GM12878 (cell line): ENCODE measurements around the gene SKIL. TPM values are rescaled to one million over a fixed set of nuclear protein-coding genes. Genes with fewer than 3 reads are reported as not detected.

ENCODE experiments used
- ATAC-seq: fragments of 200-7000 bp; cut with Tn5 transposase; 3 replicates; pipeline ENCODE4 v1.9.1; 2020; ENCODE audit warnings: mild to moderate bottlenecking, moderate library complexity
- BruUV-seq: library from RNA; stranded (reverse); fragments of 400-500 nt; replicated peaks from 2 replicates; lab custom pipeline; 2021; lab: Mats Ljungman, UMichigan
- CTCF ChIA-PET: fragments of 300-600 bp; sonication (Branson Sonifier 250); formaldehyde crosslinking; extraction: SDS; loops from one replicate; lab custom pipeline; 2021; ENCODE audit warnings: inconsistent platforms; lab: Yijun Ruan, JAX
- POLR2A ChIA-PET: fragments of 350-600 bp; formaldehyde crosslinking; extraction: SDS; loops from one replicate; lab custom pipeline; 2021; ENCODE audit warnings: inconsistent platforms; lab: Charles Lee
- RAD21 ChIA-PET: fragments of 300-600 bp; sonication (Branson Sonifier 250); formaldehyde crosslinking; loops from one replicate; lab custom pipeline; 2023; ENCODE audit warnings: antibody characterized with exemption; ENCODE audit not compliant: unreplicated experiment; lab: Charles Lee
- SMC1A ChIA-PET: fragments of 300-600 bp; sonication (Branson Sonifier 250); formaldehyde crosslinking; loops from one replicate; lab custom pipeline; 2023; ENCODE audit not compliant: unreplicated experiment, uncharacterized antibody; lab: Charles Lee
- DNase-seq: peaks from one replicate; pipeline ENCODE4 v3.0.0-alpha.2; 2011; ENCODE audit warnings: low read depth, low spot score
- FAIRE-seq: peaks from 3 replicates; lab custom pipeline; 2011; peaks lifted over from hg19 to GRCh38; lab: Jason Lieb, UNC
- H2AFZ ChIP-seq: 2 replicates; pipeline ENCODE4 v1.6.0; 2011; ENCODE audit warnings: low read depth, low read length, control low read depth; ENCODE audit not compliant: control insufficient read depth
- H3K27ac ChIP-seq: 2 replicates; pipeline ENCODE4 v1.5.1; 2011; ENCODE audit warnings: control low read depth; ENCODE audit not compliant: control insufficient read depth, insufficient read depth
- H3K27me3 ChIP-seq, 2 experiments: replicated peaks in 1 of 2; 2 replicates each; pipeline versions ENCODE4 v1.6.0 to v1.6.1; 2011; ENCODE audit warnings: low read length in 1 of 2; ENCODE audit not compliant: control insufficient read depth in 2 of 2, insufficient read depth in 2 of 2
- H3K36me3 ChIP-seq, 2 experiments: 2 replicates each; pipeline ENCODE4 v1.5.1; 2011; ENCODE audit warnings: low read length in 1 of 2; ENCODE audit not compliant: control insufficient read depth in 2 of 2, insufficient read depth in 2 of 2
- H3K4me1 ChIP-seq: 2 replicates; pipeline ENCODE4 v1.6.1; 2011; ENCODE audit warnings: mild to moderate bottlenecking, low read length, moderate library complexity, mixed read lengths; ENCODE audit not compliant: control insufficient read depth, insufficient read depth
- H3K4me2 ChIP-seq: 2 replicates; pipeline ENCODE4 v1.6.0; 2011; ENCODE audit warnings: control low read depth; ENCODE audit not compliant: control insufficient read depth, insufficient read depth
- H3K4me3 ChIP-seq: fragments of 200-600 bp; sonication (generic); 2 replicates; pipeline ENCODE4 v1.5.1; 2016
- H3K79me2 ChIP-seq: 2 replicates; pipeline ENCODE4 v1.6.0; 2011; ENCODE audit warnings: low read length; ENCODE audit not compliant: control insufficient read depth, insufficient read depth
- H3K9ac ChIP-seq: 2 replicates; pipeline ENCODE4 v1.8.0; 2011; ENCODE audit warnings: low read length, control low read depth, mixed read lengths; ENCODE audit not compliant: control insufficient read depth, insufficient read depth
- H3K9me3 ChIP-seq: replicated peaks from 3 replicates; pipeline ENCODE4 v1.5.1; 2011; ENCODE audit warnings: mild to moderate bottlenecking, low read length; ENCODE audit not compliant: control insufficient read depth, insufficient read depth
- H4K20me1 ChIP-seq: 2 replicates; pipeline ENCODE4 v1.6.0; 2011; ENCODE audit not compliant: control insufficient read depth, insufficient read depth
- ASH2L ChIP-seq: fragments of 300-600, 200-600 bp; sonication (generic); IDR thresholded peaks from 2 replicates; pipeline ENCODE4 v1.6.1; 2017; ENCODE audit warnings: low read depth, mild to moderate bottlenecking, borderline replicate concordance
- BCL3 ChIP-seq: IDR thresholded peaks from 2 replicates; pipeline ENCODE4 v1.6.1; 2011; ENCODE audit warnings: borderline replicate concordance, low read depth, mild to moderate bottlenecking, moderate library complexity, low read length; ENCODE audit not compliant: insufficient read depth, poor library complexity, severe bottlenecking
- CHD1 ChIP-seq: IDR thresholded peaks from 2 replicates; pipeline ENCODE4 v1.6.1; 2012; ENCODE audit warnings: low read depth, low read length, improper control_type of control experiment
- ETV6 ChIP-seq, 2 experiments: fragments of 450-650 bp in 1 of 2; IDR thresholded peaks in 1 of 2; conservative IDR thresholded peaks in 1 of 2; 2 replicates each; pipeline ENCODE4 v1.6.1; 2014; ENCODE audit warnings: antibody characterized with exemption in 1 of 2, borderline replicate concordance in 1 of 2, low read depth in 1 of 2, mild to moderate bottlenecking in 1 of 2, moderate library complexity in 1 of 2
- GABPA ChIP-seq: IDR thresholded peaks from 2 replicates; pipeline ENCODE4 v1.6.1; 2014; ENCODE audit warnings: antibody characterized with exemption, low read depth, mild to moderate bottlenecking, inconsistent platforms
- GATAD2B ChIP-seq: fragments of 450-650 bp; conservative IDR thresholded peaks from 2 replicates; pipeline ENCODE4 v1.6.1; 2017; ENCODE audit warnings: low read depth, mild to moderate bottlenecking, moderate library complexity
- HDAC6 ChIP-seq: fragments of 200-600 bp; sonication (generic); IDR thresholded peaks from one replicate; pipeline ENCODE4 v1.8.0; 2017; ENCODE audit warnings: antibody characterized with exemption; ENCODE audit not compliant: unreplicated experiment
- JUNB ChIP-seq: IDR thresholded peaks from 2 replicates; pipeline ENCODE4 v1.6.1; 2016; ENCODE audit warnings: antibody characterized with exemption, mild to moderate bottlenecking
- KDM1A ChIP-seq: fragments of 200-600 bp; sonication (generic); IDR thresholded peaks from 2 replicates; pipeline ENCODE4 v1.6.1; 2016; ENCODE audit warnings: borderline replicate concordance
- NFYA ChIP-seq: IDR thresholded peaks from 2 replicates; pipeline ENCODE4 v1.6.1; 2011; ENCODE audit warnings: low read depth, mild to moderate bottlenecking, low read length, improper control_type of control experiment, borderline replicate concordance
- POU2F2 ChIP-seq: IDR thresholded peaks from 3 replicates; pipeline ENCODE4 v1.6.1; 2011; ENCODE audit warnings: low read depth, mild to moderate bottlenecking, low read length, borderline replicate concordance
- RAD21 ChIP-seq: IDR thresholded peaks from 2 replicates; pipeline ENCODE4 v1.6.1; 2011; ENCODE audit warnings: mild to moderate bottlenecking, low read depth, low read length, moderate library complexity; ENCODE audit not compliant: insufficient read depth
- RAD51 ChIP-seq: fragments of 450-650 bp; IDR thresholded peaks from 2 replicates; pipeline ENCODE4 v1.6.1; 2016; ENCODE audit warnings: moderate library complexity, mild to moderate bottlenecking, inconsistent platforms
- ZNF217 ChIP-seq: fragments of 450-650 bp; IDR thresholded peaks from 2 replicates; pipeline ENCODE4 v1.6.1; 2017; ENCODE audit warnings: antibody characterized with exemption, mild to moderate bottlenecking
- ZNF24 ChIP-seq: fragments of 450-650 bp; IDR thresholded peaks from 2 replicates; pipeline ENCODE4 v1.6.1; 2017; ENCODE audit warnings: antibody characterized with exemption, mild to moderate bottlenecking
- ZNF622 ChIP-seq: fragments of 450-650 bp; IDR thresholded peaks from 2 replicates; pipeline ENCODE4 v1.6.1; 2017; ENCODE audit warnings: mild to moderate bottlenecking, inconsistent platforms
- WGBS: methylation state at CpG from one replicate; pipeline ENCODE4 v1.1.6; 2016; ENCODE audit warnings: low lambda C conversion rate; ENCODE audit not compliant: insufficient replicate concordance, insufficient coverage; ENCODE audit errors: missing lambda C conversion rate; 5-methylcytosine and 5-hydroxymethylcytosine counted together
- in situ Hi-C: fragments of 300-500 bp; cut with MboI; formaldehyde crosslinking; loops from 9 replicates; pipeline ENCODE4 v1.14.3; 2018; ENCODE audit warnings: mixed read lengths
- intact Hi-C: fragments of 100-400 bp; cut with micrococcal nuclease; formaldehyde crosslinking; loops from one replicate; pipeline ENCODE4 v1.14.2; 2022; ENCODE audit not compliant: unreplicated experiment
- polyA plus RNA-seq, 11 experiments: library from polyadenylated mRNA; depleted of rRNA in 4 of 11; unstranded in 6 of 11; stranded (reverse) in 5 of 11; fragments of >200 nt; fragmentation: Nextera tagmentation in 4 of 11; fragmentation: Illumina TruSeq in 1 of 11; extraction: Ambion mirVana in 4 of 11; extraction: Trizol in 1 of 11; gene quantifications; 1 replicate in 1 of 11; 2 replicates in 10 of 11; pipeline versions ENCODE4 v1.2.1 to v1.2.3, GENCODE V29; 2011 to 2016; ENCODE audit warnings: inconsistent platforms in 2 of 11, missing spikeins in 2 of 11, low read depth in 1 of 11
- total RNA-seq, 4 experiments: library from RNA; depleted of rRNA in 3 of 4; stranded (reverse); fragments of >200 nt in 3 of 4; fragmentation: Illumina TruSeq in 1 of 4; extraction: Trizol in 1 of 4; gene quantifications; 2 replicates each; pipeline versions ENCODE4 v1.2.1 to v1.2.3, GENCODE V29; 2013 to 2021
- TF ChIP-seq, protein P1 (sequence below): fragments of 450-650 bp; IDR thresholded peaks from 2 replicates; pipeline ENCODE4 v1.6.1; 2017; ENCODE audit warnings: mild to moderate bottlenecking, moderate library complexity

Gene SKIL
- total and polyA plus RNA-seq, 10 of the 15 experiments (the other 5 are each of a cell fraction or from before 2014, with no cell fraction given), result 2.7 to 14.8 (median 6.7) TPM

DNA sequence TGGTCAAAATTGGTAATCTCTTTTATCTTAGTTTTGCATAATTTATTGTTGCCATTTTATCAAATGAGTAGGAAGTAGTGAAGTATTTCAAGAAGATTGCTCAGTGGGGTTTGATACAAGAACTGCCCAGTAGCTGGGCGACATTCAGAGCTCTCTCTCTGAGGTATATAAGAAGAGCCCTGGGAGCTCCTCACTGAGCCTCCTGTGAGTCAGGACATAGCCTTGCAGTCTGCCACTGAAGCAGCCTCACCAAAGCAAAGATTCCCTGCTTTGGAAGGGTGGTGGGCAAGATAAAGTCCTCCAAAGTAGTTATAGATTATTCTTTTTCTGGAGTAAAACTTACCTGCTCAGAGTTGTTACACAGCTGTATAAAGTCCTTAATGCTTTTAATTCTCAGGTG is 26.1 kb downstream of the SKIL start:
- ATAC-seq, result no peak; the same call in 2 of the 3 replicates
- H3K4me1 ChIP-seq, result no peaks in the 10 kb centered on the region
- POLR2A ChIA-PET, result no interaction called here
- RAD21 ChIA-PET, result interaction anchor here (0.7 kb wide), 1 partner anchor 29 kb away, joined by 3 read pairs; no protein-coding TSS in a partner anchor
- H3K4me2 ChIP-seq, result no peak overlapping the region
- SMC1A ChIA-PET, result interaction anchor here (0.7 to 2.3 kb wide), 5 partner anchors 9 to 453 kb away, joined by 3 to 8 read pairs (median 4); no protein-coding TSS in a partner anchor
- H3K4me3 ChIP-seq, result no peak overlapping the region
- H3K9me3 ChIP-seq, result peaks cover 2% of the 10 kb centered on the region; the same call in 1 of the 3 replicates
- H2AFZ ChIP-seq, result no peak overlapping the region
- no peaks in the 10 kb centered on the region for H3K79me2 ChIP-seq
- 94% methylated on average over 1 of the region's 1 CpG for WGBS
- FAIRE-seq, result no peak
- no TSS peak for BruUV-seq
- no peak for TF ChIP-seq HDAC6
- no peak for TF ChIP-seq CHD1
- TF ChIP-seq ETV6 (conservative IDR thresholded peaks at IDR 0.05 in 1 of 2, IDR thresholded peaks at IDR 0.05 in 1 of 2; ENCODE audit: borderline replicate concordance in 1 of 2, low read depth in 1 of 2), result no peak
- TF ChIP-seq ZNF24, result no peak
- TF ChIP-seq BCL3, result no peak
- no peak for TF ChIP-seq JUNB
- no peak for TF ChIP-seq NFYA
- TF ChIP-seq ZNF217, result no peak
- TF ChIP-seq KDM1A, result no peak
- TF ChIP-seq, protein P1, sequence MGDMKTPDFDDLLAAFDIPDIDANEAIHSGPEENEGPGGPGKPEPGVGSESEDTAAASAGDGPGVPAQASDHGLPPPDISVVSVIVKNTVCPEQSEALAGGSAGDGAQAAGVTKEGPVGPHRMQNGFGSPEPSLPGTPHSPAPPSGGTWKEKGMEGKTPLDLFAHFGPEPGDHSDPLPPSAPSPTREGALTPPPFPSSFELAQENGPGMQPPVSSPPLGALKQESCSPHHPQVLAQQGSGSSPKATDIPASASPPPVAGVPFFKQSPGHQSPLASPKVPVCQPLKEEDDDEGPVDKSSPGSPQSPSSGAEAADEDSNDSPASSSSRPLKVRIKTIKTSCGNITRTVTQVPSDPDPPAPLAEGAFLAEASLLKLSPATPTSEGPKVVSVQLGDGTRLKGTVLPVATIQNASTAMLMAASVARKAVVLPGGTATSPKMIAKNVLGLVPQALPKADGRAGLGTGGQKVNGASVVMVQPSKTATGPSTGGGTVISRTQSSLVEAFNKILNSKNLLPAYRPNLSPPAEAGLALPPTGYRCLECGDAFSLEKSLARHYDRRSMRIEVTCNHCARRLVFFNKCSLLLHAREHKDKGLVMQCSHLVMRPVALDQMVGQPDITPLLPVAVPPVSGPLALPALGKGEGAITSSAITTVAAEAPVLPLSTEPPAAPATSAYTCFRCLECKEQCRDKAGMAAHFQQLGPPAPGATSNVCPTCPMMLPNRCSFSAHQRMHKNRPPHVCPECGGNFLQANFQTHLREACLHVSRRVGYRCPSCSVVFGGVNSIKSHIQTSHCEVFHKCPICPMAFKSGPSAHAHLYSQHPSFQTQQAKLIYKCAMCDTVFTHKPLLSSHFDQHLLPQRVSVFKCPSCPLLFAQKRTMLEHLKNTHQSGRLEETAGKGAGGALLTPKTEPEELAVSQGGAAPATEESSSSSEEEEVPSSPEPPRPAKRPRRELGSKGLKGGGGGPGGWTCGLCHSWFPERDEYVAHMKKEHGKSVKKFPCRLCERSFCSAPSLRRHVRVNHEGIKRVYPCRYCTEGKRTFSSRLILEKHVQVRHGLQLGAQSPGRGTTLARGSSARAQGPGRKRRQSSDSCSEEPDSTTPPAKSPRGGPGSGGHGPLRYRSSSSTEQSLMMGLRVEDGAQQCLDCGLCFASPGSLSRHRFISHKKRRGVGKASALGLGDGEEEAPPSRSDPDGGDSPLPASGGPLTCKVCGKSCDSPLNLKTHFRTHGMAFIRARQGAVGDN, result no peak
- TF ChIP-seq RAD51, result no peak
- no peak for TF ChIP-seq POU2F2
- no peak for TF ChIP-seq RAD21
- no peak for TF ChIP-seq GABPA
- no peak for TF ChIP-seq GATAD2B
- TF ChIP-seq ZNF622, result no peak
- TF ChIP-seq ASH2L, result no peak
- CTCF ChIA-PET, result interaction anchor here (0.6 to 2.8 kb wide), 5 partner anchors 14 to 428 kb away, joined by 3 to 10 read pairs (median 3); no protein-coding TSS in a partner anchor
- no peaks in the 10 kb centered on the region for H3K27me3 ChIP-seq
- no peak overlapping the region for H3K9ac ChIP-seq
- H4K20me1 ChIP-seq, result no peaks in the 10 kb centered on the region
- no peak overlapping the region for H3K27ac ChIP-seq
- no peak for DNase-seq
- in situ Hi-C loops (no loop called here), intact Hi-C loops (no loop called here)
- H3K36me3 ChIP-seq, result peaks cover 0 to 16% of the 10 kb centered on the region in 2 experiments
